HL-60 (cell line): ENCODE results near the gene SLC35G6.

ENCODE experiments used
- GABPA ChIP-seq: IDR thresholded peaks from 2 replicates; pipeline ENCODE4 v1.6.1; 2012; ENCODE audit warnings: low read depth
- POLR2AphosphoS5 ChIP-seq: IDR thresholded peaks from 2 replicates; pipeline ENCODE4 v1.6.1; 2012; ENCODE audit warnings: low read depth
- TF ChIP-seq, protein P1 (sequence below): IDR thresholded peaks from one replicate; pipeline ENCODE4 v1.5.1; 2011; ENCODE audit warnings: low read length, control low read depth, inconsistent platforms; ENCODE audit not compliant: insufficient read depth
- TF ChIP-seq, protein P2 (sequence below): IDR thresholded peaks from 2 replicates; pipeline ENCODE4 v1.6.1; 2012; ENCODE audit warnings: low read depth; ENCODE audit not compliant: insufficient replicate concordance

- TF ChIP-seq, protein P1, sequence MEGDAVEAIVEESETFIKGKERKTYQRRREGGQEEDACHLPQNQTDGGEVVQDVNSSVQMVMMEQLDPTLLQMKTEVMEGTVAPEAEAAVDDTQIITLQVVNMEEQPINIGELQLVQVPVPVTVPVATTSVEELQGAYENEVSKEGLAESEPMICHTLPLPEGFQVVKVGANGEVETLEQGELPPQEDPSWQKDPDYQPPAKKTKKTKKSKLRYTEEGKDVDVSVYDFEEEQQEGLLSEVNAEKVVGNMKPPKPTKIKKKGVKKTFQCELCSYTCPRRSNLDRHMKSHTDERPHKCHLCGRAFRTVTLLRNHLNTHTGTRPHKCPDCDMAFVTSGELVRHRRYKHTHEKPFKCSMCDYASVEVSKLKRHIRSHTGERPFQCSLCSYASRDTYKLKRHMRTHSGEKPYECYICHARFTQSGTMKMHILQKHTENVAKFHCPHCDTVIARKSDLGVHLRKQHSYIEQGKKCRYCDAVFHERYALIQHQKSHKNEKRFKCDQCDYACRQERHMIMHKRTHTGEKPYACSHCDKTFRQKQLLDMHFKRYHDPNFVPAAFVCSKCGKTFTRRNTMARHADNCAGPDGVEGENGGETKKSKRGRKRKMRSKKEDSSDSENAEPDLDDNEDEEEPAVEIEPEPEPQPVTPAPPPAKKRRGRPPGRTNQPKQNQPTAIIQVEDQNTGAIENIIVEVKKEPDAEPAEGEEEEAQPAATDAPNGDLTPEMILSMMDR = no peak
- TF ChIP-seq POLR2AphosphoS5 (no peak), GABPA (no peak)
- TF ChIP-seq, protein P2, sequence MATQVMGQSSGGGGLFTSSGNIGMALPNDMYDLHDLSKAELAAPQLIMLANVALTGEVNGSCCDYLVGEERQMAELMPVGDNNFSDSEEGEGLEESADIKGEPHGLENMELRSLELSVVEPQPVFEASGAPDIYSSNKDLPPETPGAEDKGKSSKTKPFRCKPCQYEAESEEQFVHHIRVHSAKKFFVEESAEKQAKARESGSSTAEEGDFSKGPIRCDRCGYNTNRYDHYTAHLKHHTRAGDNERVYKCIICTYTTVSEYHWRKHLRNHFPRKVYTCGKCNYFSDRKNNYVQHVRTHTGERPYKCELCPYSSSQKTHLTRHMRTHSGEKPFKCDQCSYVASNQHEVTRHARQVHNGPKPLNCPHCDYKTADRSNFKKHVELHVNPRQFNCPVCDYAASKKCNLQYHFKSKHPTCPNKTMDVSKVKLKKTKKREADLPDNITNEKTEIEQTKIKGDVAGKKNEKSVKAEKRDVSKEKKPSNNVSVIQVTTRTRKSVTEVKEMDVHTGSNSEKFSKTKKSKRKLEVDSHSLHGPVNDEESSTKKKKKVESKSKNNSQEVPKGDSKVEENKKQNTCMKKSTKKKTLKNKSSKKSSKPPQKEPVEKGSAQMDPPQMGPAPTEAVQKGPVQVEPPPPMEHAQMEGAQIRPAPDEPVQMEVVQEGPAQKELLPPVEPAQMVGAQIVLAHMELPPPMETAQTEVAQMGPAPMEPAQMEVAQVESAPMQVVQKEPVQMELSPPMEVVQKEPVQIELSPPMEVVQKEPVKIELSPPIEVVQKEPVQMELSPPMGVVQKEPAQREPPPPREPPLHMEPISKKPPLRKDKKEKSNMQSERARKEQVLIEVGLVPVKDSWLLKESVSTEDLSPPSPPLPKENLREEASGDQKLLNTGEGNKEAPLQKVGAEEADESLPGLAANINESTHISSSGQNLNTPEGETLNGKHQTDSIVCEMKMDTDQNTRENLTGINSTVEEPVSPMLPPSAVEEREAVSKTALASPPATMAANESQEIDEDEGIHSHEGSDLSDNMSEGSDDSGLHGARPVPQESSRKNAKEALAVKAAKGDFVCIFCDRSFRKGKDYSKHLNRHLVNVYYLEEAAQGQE = no peak
Measured at GRCh38 chr17:7486181-7486580, 4.9 kb downstream of the SLC35G6 start.
